Uterus (tissue), 4 donors: ENCODE results near the gene VPS50. TPM values are rescaled to one million over a fixed set of nuclear protein-coding genes. Genes with fewer than 3 reads are reported as not detected.
"Not testable (repeated sequence)": the region's sequence is repeated elsewhere in the genome, so short reads cannot be mapped to it uniquely, and the experiment has no call there.

Experiments used
- DNase-seq, 2 donors: peaks; one replicate each; pipeline ENCODE4 v3.0.0-alpha.2; 2019 to 2020
- H3K27ac ChIP-seq, 2 donors: fragments of 200-600 bp; sonication (generic); 1 replicate in 1 of 2; 2 replicates in 1 of 2; pipeline ENCODE4 v1.5.1; 2016 to 2018
- H3K27me3 ChIP-seq, 2 donors: fragments of 200-600 bp; sonication (generic); one replicate each; pipeline ENCODE4 v1.5.1; 2018 to 2019; ENCODE audit warnings: control low read depth in 1 of 2
- H3K36me3 ChIP-seq, 2 donors: fragments of 200-600 bp; sonication (generic); one replicate each; pipeline ENCODE4 v1.5.1; 2019; ENCODE audit warnings: control low read depth in 1 of 2
- H3K4me1 ChIP-seq, 2 donors: fragments of 200-600 bp; sonication (generic); one replicate each; pipeline ENCODE4 v1.5.1; 2018 to 2019; ENCODE audit warnings: control low read depth in 1 of 2
- H3K4me3 ChIP-seq, 2 donors: fragments of 200-600 bp; sonication (generic); 1 replicate in 1 of 2; 2 replicates in 1 of 2; pipeline ENCODE4 v1.5.1; 2018 to 2019; ENCODE audit warnings: mild to moderate bottlenecking in 1 of 2
- H3K9me3 ChIP-seq, 2 donors: fragments of 200-600 bp; sonication (generic); one replicate each; pipeline ENCODE4 v1.5.1; 2019; ENCODE audit warnings: control low read depth in 1 of 2
- POLR2A ChIP-seq, 2 donors: fragments of 450-650 bp; IDR thresholded peaks; one replicate each; pipeline ENCODE4 v1.6.1; 2016; ENCODE audit warnings: antibody characterized with exemption in 2 of 2, mild to moderate bottlenecking in 1 of 2, moderate library complexity in 1 of 2
- intact Hi-C: fragments of 100-400 bp; cut with DNase I; formaldehyde crosslinking; loops from one replicate; pipeline ENCODE4 v1.15.1; 2023; ENCODE audit warnings: low total_unique reads
- total RNA-seq, 4 donors: library from RNA; depleted of rRNA in 3 of 4; stranded (reverse); fragments of >200 nt in 3 of 4; gene quantifications; one replicate each; pipeline versions ENCODE4 v1.1.0 to v1.2.4, GENCODE V29; 2014 to 2023
- TF ChIP-seq, protein P1 (sequence below), 4 experiments: fragments of 200-600 bp in 2 of 4; fragments of 450-650 bp in 2 of 4; sonication (generic) in 2 of 4; IDR thresholded peaks; one replicate each; pipeline ENCODE4 v1.5.1; 2016 to 2019; ENCODE audit warnings: antibody characterized with exemption in 4 of 4, mild to moderate bottlenecking in 2 of 4, moderate library complexity in 1 of 4
- donor health status: DM: yes; HTN: yes; CAD: no.

Gene VPS50
- total RNA-seq, 4 donors from 2014 or later: 8.5 to 201 (median 64.6) TPM

DNA sequence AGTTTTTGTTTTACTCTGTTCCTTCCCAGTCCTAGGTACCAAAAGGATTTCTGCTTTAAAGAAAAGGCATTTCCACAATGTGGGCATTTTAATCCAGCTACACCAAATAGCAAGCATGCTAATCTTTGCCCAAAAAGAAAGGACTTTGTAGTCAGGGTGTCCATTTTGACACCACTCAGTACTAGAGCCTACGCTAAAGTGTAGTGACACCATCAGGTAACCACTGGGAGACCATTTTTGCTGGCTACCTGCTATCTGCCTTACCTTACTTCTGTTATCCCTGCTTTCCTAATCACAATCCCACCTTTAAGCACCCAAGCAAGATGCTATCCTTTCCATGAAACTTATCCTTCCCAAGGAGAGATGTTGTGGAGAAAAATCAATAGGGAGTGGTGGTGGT lies 129.7 kb downstream of the VPS50 start:
- intact Hi-C loops: no loop called here
- DNase-seq: no peak
- Histone ChIP-seq H3K27me3 (no peaks in the 10 kb centered on the region), H3K27ac (no peak overlapping the region), H3K9me3 (no peaks in the 10 kb centered on the region), H3K36me3 (no peaks in the 10 kb centered on the region), H3K4me1 (no peaks in the 10 kb centered on the region), H3K4me3 (no peak overlapping the region)
- TF ChIP-seq POLR2A (IDR thresholded peaks at IDR 0.05): no peak
- TF ChIP-seq, protein P1, sequence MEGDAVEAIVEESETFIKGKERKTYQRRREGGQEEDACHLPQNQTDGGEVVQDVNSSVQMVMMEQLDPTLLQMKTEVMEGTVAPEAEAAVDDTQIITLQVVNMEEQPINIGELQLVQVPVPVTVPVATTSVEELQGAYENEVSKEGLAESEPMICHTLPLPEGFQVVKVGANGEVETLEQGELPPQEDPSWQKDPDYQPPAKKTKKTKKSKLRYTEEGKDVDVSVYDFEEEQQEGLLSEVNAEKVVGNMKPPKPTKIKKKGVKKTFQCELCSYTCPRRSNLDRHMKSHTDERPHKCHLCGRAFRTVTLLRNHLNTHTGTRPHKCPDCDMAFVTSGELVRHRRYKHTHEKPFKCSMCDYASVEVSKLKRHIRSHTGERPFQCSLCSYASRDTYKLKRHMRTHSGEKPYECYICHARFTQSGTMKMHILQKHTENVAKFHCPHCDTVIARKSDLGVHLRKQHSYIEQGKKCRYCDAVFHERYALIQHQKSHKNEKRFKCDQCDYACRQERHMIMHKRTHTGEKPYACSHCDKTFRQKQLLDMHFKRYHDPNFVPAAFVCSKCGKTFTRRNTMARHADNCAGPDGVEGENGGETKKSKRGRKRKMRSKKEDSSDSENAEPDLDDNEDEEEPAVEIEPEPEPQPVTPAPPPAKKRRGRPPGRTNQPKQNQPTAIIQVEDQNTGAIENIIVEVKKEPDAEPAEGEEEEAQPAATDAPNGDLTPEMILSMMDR (IDR thresholded peaks at IDR 0.05): no peak

DNA sequence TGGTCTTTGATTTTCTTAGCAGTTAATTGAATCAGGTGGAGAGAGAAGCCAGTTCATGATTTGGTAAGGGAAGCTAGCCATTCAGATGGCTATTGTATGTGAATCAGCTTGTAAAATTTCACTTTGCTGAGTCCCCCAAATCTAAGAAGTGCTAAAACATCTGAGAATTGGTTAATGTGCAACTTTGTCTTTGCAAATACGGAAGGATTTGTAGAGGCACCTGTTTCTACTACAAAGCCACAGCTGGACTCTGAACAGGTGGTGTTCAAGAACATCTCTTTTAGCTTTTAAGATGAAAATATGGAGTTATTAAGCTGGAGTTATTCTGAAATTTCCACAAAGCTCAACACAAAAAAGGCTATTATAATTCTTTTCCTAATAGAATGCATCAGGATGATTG lies 132.6 kb downstream of the VPS50 start:
- H3K4me3 ChIP-seq: no peak overlapping the region
- no peak for DNase-seq
- H3K9me3 ChIP-seq: no peaks in the 10 kb centered on the region
- H3K27me3 ChIP-seq: no peaks in the 10 kb centered on the region
- no peaks in the 10 kb centered on the region for H3K4me1 ChIP-seq
- intact Hi-C loops: no loop called here
- no peaks in the 10 kb centered on the region for H3K36me3 ChIP-seq
- TF ChIP-seq POLR2A (IDR thresholded peaks at IDR 0.05): no peak
- TF ChIP-seq, protein P1 (IDR thresholded peaks at IDR 0.05): no peak
- no peak overlapping the region for H3K27ac ChIP-seq

DNA sequence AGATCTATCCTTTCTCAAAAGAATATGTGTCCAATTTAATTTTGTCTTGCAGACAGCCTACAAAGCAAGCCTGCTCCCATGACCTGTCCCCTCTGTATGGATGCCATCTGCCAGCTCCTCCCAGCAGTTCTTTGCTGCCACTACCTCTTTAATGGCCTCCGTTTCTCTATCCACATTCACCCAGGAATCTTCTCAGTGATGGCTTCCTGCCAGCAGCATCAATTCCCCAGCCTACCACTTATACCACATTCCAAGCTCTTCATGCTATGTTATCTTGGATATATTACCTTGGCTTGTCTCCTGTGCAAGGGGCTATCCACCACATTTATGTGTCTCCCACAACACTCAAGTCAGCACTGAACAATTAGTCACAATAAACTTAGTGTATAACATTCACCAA lies 133.2 kb downstream of the VPS50 start:
- intact Hi-C loops: no loop called here
- Histone ChIP-seq H3K4me1 (no peaks in the 10 kb centered on the region), H3K27me3 (no peaks in the 10 kb centered on the region), H3K36me3 (no peaks in the 10 kb centered on the region), H3K4me3 (no peak overlapping the region), H3K27ac (no peak overlapping the region), H3K9me3 (no peaks in the 10 kb centered on the region)
- DNase-seq: no peak
- TF ChIP-seq, protein P1 (IDR thresholded peaks at IDR 0.05): no peak
- no peak for TF ChIP-seq POLR2A (IDR thresholded peaks at IDR 0.05)

DNA sequence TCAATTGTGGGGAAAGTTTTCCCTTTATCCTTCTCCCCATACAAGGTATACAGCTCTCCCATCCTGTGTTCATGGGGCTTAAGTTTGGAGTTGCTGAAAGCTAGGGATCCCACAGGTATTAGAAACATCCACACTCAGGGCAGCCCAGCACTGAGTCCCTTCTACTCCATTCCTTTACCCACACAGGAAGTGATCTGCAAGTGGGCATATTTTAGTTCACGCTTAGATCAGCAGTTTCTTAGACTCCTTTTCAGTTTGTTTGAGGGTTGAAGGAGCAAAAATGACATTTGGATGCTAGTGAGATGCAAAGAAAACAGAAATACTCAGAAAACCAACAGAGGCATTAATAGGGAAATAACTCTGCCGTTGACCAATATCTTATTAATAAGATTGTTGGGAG lies 134.7 kb downstream of the VPS50 start:
- Histone ChIP-seq H3K4me3 (no peak overlapping the region), H3K9me3 (no peaks in the 10 kb centered on the region), H3K27ac (no peak overlapping the region), H3K4me1 (no peaks in the 10 kb centered on the region), H3K27me3 (no peaks in the 10 kb centered on the region), H3K36me3 (no peaks in the 10 kb centered on the region)
- DNase-seq: no peak
- intact Hi-C loops: no loop called here
- TF ChIP-seq POLR2A (IDR thresholded peaks at IDR 0.05): no peak
- TF ChIP-seq, protein P1 (IDR thresholded peaks at IDR 0.05): no peak

DNA sequence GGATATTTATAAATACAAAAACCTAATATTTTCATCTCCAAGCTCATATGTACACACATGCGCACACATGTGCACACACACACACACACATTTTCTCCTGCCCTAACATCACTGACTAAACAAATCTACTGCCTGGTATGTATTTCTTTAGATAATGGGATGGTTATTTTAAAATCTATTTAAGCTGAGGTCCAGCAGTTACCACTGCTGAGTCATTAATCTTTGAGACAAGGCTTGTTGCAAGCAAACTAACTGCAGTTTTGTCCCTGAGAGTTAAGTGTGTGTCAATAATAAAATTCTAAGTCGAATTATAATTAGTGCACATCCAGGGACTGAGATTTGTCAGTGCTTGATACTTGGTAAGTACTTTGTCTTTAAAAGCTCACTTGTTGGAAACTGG lies 135.1 kb downstream of the VPS50 start:
- no peak for TF ChIP-seq POLR2A (IDR thresholded peaks at IDR 0.05)
- TF ChIP-seq, protein P1 (IDR thresholded peaks at IDR 0.05): no peak
- no peaks in the 10 kb centered on the region for H3K9me3 ChIP-seq
- intact Hi-C loops: no loop called here

DNA sequence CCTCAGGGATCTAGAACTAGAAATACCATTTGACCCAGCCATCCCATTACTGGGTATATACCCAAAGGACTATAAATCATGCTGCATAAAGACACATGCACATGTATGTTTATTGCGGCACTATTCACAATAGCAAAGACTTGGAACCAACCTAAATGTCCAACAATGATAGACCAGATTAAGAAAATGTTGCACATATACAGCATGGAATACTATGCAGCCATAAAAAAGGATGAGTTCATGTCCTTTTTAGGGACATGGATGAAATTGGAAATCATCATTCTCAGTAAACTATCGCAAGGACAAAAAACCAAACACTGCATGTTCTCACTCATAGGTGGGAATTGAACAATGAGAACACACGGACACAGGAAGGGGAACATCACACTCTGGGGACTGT lies 138.8 kb downstream of the VPS50 start:
- H3K4me1 ChIP-seq, intact Hi-C loops, H3K27ac ChIP-seq, DNase-seq, H3K4me3 ChIP-seq, H3K27me3 ChIP-seq, H3K9me3 ChIP-seq, H3K36me3 ChIP-seq: not testable (repeated sequence)

More for the DNA sequence above, 135.1 kb downstream of the VPS50 start:
- H3K4me1 ChIP-seq: no peaks in the 10 kb centered on the region
- no peaks in the 10 kb centered on the region for H3K27me3 ChIP-seq
- H3K27ac ChIP-seq: no peak overlapping the region
- H3K4me3 ChIP-seq: no peak overlapping the region
- no peak for DNase-seq
- no peaks in the 10 kb centered on the region for H3K36me3 ChIP-seq
